ENCODE measurements around the gene ITPA.

DNA sequence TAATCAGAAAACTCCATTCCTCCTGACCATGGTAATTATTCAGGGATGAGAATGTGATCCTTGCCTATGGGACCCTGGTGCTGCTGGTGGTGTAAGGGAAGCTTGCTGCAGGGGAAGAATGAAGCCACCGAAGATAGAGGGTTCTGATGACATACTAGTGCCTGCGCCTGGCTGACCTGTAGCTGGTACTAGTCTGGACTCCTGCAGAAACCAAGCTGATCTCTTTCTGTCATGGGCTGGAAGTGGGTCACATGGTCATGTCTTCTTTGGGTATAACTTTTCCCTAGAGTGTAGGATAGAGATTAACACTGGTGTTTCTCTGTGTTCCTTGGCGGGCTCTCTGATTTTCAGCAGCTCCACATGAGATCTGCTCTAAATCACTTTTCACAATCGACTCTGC lies 38.3 kb downstream of the ITPA start:
- TF ChIP-seq POLR2A (IDR thresholded peaks at IDR 0.05) = no peak
- TF ChIP-seq, protein P1, sequence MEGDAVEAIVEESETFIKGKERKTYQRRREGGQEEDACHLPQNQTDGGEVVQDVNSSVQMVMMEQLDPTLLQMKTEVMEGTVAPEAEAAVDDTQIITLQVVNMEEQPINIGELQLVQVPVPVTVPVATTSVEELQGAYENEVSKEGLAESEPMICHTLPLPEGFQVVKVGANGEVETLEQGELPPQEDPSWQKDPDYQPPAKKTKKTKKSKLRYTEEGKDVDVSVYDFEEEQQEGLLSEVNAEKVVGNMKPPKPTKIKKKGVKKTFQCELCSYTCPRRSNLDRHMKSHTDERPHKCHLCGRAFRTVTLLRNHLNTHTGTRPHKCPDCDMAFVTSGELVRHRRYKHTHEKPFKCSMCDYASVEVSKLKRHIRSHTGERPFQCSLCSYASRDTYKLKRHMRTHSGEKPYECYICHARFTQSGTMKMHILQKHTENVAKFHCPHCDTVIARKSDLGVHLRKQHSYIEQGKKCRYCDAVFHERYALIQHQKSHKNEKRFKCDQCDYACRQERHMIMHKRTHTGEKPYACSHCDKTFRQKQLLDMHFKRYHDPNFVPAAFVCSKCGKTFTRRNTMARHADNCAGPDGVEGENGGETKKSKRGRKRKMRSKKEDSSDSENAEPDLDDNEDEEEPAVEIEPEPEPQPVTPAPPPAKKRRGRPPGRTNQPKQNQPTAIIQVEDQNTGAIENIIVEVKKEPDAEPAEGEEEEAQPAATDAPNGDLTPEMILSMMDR (IDR thresholded peaks at IDR 0.05) = no peak
